VCaP (cell line): ENCODE data around the gene ARID1B.

Experiments used
- H3K27ac ChIP-seq: fragments of 450-650 bp; 2 replicates; pipeline ENCODE4 v1.5.1; 2017
- CTCF ChIP-seq: fragments of 450-650 bp; conservative IDR thresholded peaks from 2 replicates; pipeline ENCODE4 v1.5.1; 2017; ENCODE audit warnings: mild to moderate bottlenecking, moderate library complexity

Gene ARID1B

GRCh38 chr6:156850353-156850752 is 73.2 kb downstream of the ARID1B start:
- H3K27ac ChIP-seq = peak overlapping the region; percentile 76
- no peak for TF ChIP-seq CTCF

- H3K27ac ChIP-seq = peak overlapping the region; percentile 76
- no peak for TF ChIP-seq CTCF
These were observed 74.3 kb downstream of the ARID1B start for GRCh38 chr6:156851454-156851921.

GRCh38 chr6:156852147-156852857 is 75.1 kb downstream of the ARID1B start:
- TF ChIP-seq CTCF = no peak
- peak overlapping the region; percentile 76 for H3K27ac ChIP-seq

GRCh38 chr6:156852858-156853216 is 75.7 kb downstream of the ARID1B start:
- TF ChIP-seq CTCF = no peak
- peak overlapping the region; percentile 76 for H3K27ac ChIP-seq

- no peak for TF ChIP-seq CTCF
- H3K27ac ChIP-seq = peak overlapping the region; percentile 76
These were observed 76.6 kb downstream of the ARID1B start for GRCh38 chr6:156853733-156854132.

- no peak for TF ChIP-seq CTCF
- peak overlapping the region; percentile 21; the same call in 1 of the 2 replicates for H3K27ac ChIP-seq
These were observed 77.4 kb downstream of the ARID1B start for GRCh38 chr6:156854466-156855161.

- no peak overlapping the region for H3K27ac ChIP-seq
These were observed 80.4 kb downstream of the ARID1B start for GRCh38 chr6:156857573-156857972.

More at GRCh38 chr6:156857573-156857972, 80.4 kb downstream of the ARID1B start:
- TF ChIP-seq CTCF = no peak
